ENCODE measurements around the gene PCCA.
"Not testable (repeated sequence)": the region's sequence is repeated elsewhere in the genome, so short reads cannot be mapped to it uniquely, and the experiment has no call there.

GRCh38 chr13:100318473-100318872, 229.6 kb downstream of the PCCA start:
- not testable (repeated sequence) for TF ChIP-seq CREB5 (CRISPR knock-in tag; IDR thresholded peaks at IDR 0.05; ENCODE audit: low read depth); ZC3H10 (CRISPR knock-in tag; IDR thresholded peaks at IDR 0.05)

Data from SK-N-SH treated with all-trans-retinoic acid at 6 μM for 48 hours (cell line).